Measurements from ENCODE around the gene ADARB2. TPM values are rescaled to one million over a fixed set of nuclear protein-coding genes. Genes with fewer than 3 reads are reported as not detected.

Gene ADARB2
- total RNA-seq, 6 experiments from 2014 or later = not detected

- H3K9me3 Mint-ChIP-seq = peaks cover 46% of the 10 kb centered on the region
- DNase-seq = no peak
- no peaks in the 10 kb centered on the region for H3K27me3 Mint-ChIP-seq (ENCODE audit: insufficient read depth)
- H3K4me1 Mint-ChIP-seq (ENCODE audit: low read depth) = no peaks in the 10 kb centered on the region
- peaks cover 5% of the 10 kb centered on the region; the same call in 1 of the 2 replicates for H3K36me3 Mint-ChIP-seq (ENCODE audit: low read depth)
- TF ChIP-seq, protein P1, sequence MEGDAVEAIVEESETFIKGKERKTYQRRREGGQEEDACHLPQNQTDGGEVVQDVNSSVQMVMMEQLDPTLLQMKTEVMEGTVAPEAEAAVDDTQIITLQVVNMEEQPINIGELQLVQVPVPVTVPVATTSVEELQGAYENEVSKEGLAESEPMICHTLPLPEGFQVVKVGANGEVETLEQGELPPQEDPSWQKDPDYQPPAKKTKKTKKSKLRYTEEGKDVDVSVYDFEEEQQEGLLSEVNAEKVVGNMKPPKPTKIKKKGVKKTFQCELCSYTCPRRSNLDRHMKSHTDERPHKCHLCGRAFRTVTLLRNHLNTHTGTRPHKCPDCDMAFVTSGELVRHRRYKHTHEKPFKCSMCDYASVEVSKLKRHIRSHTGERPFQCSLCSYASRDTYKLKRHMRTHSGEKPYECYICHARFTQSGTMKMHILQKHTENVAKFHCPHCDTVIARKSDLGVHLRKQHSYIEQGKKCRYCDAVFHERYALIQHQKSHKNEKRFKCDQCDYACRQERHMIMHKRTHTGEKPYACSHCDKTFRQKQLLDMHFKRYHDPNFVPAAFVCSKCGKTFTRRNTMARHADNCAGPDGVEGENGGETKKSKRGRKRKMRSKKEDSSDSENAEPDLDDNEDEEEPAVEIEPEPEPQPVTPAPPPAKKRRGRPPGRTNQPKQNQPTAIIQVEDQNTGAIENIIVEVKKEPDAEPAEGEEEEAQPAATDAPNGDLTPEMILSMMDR (IDR thresholded peaks at IDR 0.05) = no peak
- no peak overlapping the region for H3K27ac Mint-ChIP-seq
- no peak overlapping the region for H3K4me3 Mint-ChIP-seq
Observed at GRCh38 chr10:1752153-1752552, 14.8 kb upstream of the ADARB2 start.

- Mint-ChIP-seq H3K9me3 (peaks cover 75% of the 10 kb centered on the region), H3K36me3 (ENCODE audit: low read depth) (peaks cover 5% of the 10 kb centered on the region; the same call in 1 of the 2 replicates), H3K27me3 (ENCODE audit: insufficient read depth) (no peaks in the 10 kb centered on the region), H3K4me1 (ENCODE audit: low read depth) (no peaks in the 10 kb centered on the region), H3K27ac (no peak overlapping the region), H3K4me3 (no peak overlapping the region)
- TF ChIP-seq, protein P1 (IDR thresholded peaks at IDR 0.05) = no peak
- no peak for DNase-seq
Observed at GRCh38 chr10:1747590-1748157, 10.3 kb upstream of the ADARB2 start.

DNA sequence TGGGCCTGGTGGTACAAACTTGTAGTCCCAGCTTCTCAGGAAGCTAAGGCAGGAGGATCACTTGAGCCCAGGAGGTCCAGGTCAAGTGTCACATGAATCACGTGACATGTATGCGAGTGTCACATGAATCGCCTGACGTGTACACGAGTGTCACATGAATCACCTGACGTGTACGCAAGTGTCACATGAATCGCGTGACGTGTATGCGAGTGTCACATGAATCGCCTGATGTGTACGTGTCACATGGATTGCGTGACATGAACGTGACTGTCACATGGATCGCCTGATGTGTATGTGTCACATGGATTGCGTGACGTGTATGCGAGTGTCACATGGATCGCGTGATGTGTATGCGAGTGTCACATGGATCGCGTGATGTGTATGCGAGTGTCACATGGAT is 9.5 kb upstream of the ADARB2 start:
- TF ChIP-seq, protein P1 (IDR thresholded peaks at IDR 0.05) = no peak
- no peak for DNase-seq
- no peak overlapping the region for H3K4me3 Mint-ChIP-seq
- peaks cover 70% of the 10 kb centered on the region for H3K9me3 Mint-ChIP-seq
- peaks cover 5% of the 10 kb centered on the region; the same call in 1 of the 2 replicates for H3K36me3 Mint-ChIP-seq (ENCODE audit: low read depth)
- no peaks in the 10 kb centered on the region for H3K27me3 Mint-ChIP-seq (ENCODE audit: insufficient read depth)
- no peaks in the 10 kb centered on the region for H3K4me1 Mint-ChIP-seq (ENCODE audit: low read depth)
- H3K27ac Mint-ChIP-seq = no peak overlapping the region

GRCh38 chr10:1745780-1746456 is 8.6 kb upstream of the ADARB2 start:
- H3K27ac Mint-ChIP-seq = no peak overlapping the region
- peaks cover 69% of the 10 kb centered on the region for H3K9me3 Mint-ChIP-seq
- no peak overlapping the region for H3K4me3 Mint-ChIP-seq
- peaks cover 5% of the 10 kb centered on the region; the same call in 1 of the 2 replicates for H3K36me3 Mint-ChIP-seq (ENCODE audit: low read depth)
- DNase-seq = no peak
- H3K27me3 Mint-ChIP-seq (ENCODE audit: insufficient read depth) = no peaks in the 10 kb centered on the region
- H3K4me1 Mint-ChIP-seq (ENCODE audit: low read depth) = no peaks in the 10 kb centered on the region
- TF ChIP-seq, protein P1 (IDR thresholded peaks at IDR 0.05) = no peak

- no peak for DNase-seq
- H3K36me3 Mint-ChIP-seq (ENCODE audit: low read depth) = peaks cover 2% of the 10 kb centered on the region; the same call in 1 of the 2 replicates
- TF ChIP-seq, protein P1 (IDR thresholded peaks at IDR 0.05) = no peak
- H3K4me3 Mint-ChIP-seq = no peak overlapping the region
- no peaks in the 10 kb centered on the region for H3K4me1 Mint-ChIP-seq (ENCODE audit: low read depth)
- peaks cover 64% of the 10 kb centered on the region for H3K9me3 Mint-ChIP-seq
- no peak overlapping the region for H3K27ac Mint-ChIP-seq
- H3K27me3 Mint-ChIP-seq (ENCODE audit: insufficient read depth) = no peaks in the 10 kb centered on the region
Observed at GRCh38 chr10:1744524-1744923, 7.2 kb upstream of the ADARB2 start.

Data from HFFc6 (cell line).